HS-5 (cell line): ENCODE data around the gene TCF12.

Source experiments
- DNase-seq: peaks from one replicate; pipeline ENCODE4 v3.0.0-alpha.2; 2012; ENCODE audit warnings: low read depth

The TCF12 gene

GRCh38 chr15:57253082-57253481, 334.6 kb downstream of the TCF12 start:
- no peak for DNase-seq

GRCh38 chr15:57253500-57253899, 335.1 kb downstream of the TCF12 start:
- no peak for DNase-seq

GRCh38 chr15:57255751-57256341, 337.4 kb downstream of the TCF12 start:
- DNase-seq: no peak

GRCh38 chr15:57256939-57257338, 338.5 kb downstream of the TCF12 start:
- DNase-seq: no peak

DNA sequence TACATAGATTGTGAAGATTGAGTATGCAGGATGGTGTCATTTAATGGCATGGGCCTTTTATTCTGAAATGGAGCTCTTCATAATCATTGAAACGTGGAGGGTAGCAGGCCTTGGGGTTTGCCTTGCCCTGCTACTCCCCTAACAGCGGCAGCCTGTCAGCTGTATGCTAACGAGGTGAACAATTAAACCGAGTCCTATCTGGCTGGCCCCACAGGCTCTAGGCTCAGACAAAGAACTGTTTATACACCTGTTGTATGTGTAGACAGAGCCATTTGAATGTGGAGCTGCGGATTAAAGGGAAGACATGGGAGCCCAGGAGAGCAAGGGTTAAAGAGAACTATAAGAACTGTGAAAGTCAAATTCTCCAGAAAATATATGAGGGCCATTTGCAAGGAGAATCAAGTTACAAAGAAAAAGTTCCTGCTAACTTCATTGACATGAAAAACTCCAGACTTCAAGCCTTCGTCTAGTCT, 341.2 kb downstream of the TCF12 start:
- no peak for DNase-seq

DNA sequence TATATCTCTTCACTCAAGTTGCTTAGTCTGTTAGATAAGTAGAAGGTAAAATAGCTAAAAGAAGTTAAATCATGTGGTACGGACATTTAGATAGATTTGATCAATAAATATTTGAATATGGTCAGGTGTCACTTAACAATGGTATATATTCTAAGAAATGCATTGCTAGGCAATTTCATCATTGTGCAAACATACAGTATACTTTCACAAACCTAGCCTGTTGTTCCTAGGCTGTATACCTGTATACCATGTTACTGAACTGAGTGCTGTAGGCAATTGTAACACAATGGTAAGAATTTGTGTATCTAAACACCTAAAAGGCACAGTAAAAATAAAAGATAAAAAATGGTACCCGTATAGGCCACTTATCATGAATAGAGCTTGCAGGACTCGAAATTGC, 345.1 kb downstream of the TCF12 start:
- no peak for DNase-seq

- no peak for DNase-seq
Measured at GRCh38 chr15:57272771-57273357, 354.4 kb downstream of the TCF12 start.

GRCh38 chr15:57273402-57273801, 355.0 kb downstream of the TCF12 start:
- no peak for DNase-seq

- no peak for DNase-seq
Measured at GRCh38 chr15:57278439-57278838, 360.0 kb downstream of the TCF12 start.

DNA sequence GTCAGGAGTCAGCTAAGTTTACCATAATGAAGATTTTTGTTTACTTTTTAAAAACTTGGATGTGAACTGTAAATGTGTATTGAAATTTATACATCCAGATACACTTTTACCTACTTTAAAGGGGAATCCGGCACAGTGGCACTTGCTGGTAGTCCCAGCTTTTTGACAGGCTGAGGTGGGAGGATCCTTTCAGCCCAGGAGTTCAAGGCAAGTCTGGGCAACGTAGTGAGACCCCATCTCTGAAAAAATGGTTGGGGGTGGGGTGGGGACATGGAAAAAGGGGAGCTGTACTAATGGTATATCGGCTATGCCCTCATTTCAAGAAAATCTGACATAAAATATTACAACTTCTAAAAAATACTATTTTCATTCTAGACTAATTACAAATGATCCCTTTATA, 362.0 kb downstream of the TCF12 start:
- no peak for DNase-seq

- DNase-seq: no peak
Measured at GRCh38 chr15:57281321-57281720, 362.9 kb downstream of the TCF12 start.

- DNase-seq: no peak
Measured at GRCh38 chr15:57282686-57283085, 364.2 kb downstream of the TCF12 start.

GRCh38 chr15:57283774-57284503, 365.5 kb downstream of the TCF12 start:
- no peak for DNase-seq

DNA sequence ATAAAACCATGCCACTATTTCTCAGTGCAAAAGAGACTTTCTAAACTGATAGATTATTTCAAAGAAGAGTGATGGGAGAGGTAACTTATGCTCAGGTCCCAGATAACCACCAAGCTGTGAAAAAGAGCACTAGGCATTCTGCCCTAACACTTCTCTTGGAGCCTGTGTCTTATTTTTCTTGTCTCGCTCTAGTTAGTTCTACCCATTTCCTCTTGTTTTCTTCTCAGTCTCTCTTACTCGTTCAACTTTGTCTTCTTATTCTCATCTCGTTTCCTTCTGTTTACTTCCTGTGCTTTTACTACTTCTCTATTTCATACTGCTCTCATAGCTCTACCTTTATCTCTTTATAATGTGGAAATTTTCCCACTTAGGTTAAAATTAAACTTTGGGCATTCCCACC, 366.1 kb downstream of the TCF12 start:
- no peak for DNase-seq

DNA sequence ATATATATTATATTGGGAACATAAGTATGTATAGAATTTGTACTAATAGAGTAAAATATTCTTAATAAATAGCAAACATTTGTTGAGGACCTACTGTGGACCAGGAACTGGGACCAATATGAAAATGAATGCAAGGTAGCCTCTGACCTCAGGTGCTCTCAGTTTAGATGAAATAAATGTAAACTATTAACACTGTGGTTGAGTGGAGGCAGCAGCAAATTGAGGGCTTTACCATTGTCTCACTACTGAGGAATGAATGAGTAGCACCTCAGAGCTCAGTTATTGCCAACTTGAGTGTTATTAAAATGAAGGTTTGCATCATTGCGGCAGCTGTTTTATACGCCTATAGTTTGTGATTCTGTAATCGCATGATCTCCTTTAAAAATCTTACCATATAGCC, 366.9 kb downstream of the TCF12 start:
- DNase-seq: no peak

DNA sequence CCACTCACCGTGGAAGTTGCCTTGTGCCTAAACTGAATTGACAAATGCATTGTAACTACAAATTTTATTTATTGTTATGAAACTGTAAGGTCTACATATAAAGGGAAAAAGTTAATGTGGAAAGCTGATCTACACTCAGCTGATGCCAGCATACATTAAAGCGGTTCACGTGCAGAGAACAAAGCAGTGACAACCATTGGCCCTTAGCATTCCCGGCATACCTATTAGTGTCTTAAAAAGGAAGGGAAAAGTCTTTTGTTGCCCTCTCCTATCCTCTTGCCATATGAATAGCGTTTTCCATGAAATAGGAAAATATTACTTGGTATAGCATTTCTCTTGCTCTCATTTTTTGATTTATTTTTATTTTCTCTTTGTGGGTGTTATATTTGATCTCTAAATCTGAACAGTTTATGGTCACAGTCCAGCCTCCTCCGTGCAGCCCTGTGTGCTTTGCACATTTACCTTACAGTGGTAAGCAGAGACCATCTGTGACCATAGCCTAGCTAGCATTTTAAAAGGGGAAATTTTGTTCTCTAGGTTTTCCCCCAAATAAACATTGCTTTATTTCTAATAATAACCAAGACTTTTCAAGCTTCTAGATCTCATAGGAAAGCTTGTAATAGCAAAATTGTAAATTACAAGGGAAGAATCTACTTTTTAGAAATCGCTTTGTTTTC, 368.1 kb downstream of the TCF12 start:
- no peak for DNase-seq

- no peak for DNase-seq
Measured at GRCh38 chr15:57287123-57287521, 368.7 kb downstream of the TCF12 start.

DNA sequence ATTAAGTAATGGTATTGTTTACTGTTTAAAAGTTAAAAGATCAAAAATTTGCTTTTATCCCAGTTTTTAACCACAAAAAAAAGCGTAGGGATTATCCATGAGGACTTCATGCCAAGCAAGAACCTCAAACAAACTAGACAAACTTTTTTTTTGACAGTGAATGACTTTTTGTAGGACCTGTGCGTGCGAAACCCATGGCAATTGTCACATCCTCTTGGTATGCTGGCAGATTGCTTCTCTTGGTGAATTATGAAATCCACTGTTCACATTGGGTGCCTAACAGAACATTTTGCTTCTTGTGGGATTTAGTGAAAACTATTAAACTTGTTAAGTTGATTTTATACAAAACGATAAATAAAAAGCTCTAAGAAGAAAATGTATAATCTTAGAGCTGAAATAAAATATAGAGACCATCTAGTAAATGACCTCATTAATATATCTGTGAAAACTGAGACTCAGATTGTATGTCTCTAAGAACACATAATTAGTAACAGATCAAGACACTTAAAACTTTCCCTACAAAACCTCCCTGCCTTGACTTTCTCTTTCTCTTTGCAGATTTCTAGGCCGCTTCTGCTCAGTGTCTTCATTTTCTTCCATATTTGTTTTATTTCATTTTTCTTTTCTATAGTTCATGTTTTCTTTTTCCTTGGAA, 370.6 kb downstream of the TCF12 start:
- DNase-seq: no peak

GRCh38 chr15:57290187-57290586, 371.7 kb downstream of the TCF12 start:
- no peak for DNase-seq

DNA sequence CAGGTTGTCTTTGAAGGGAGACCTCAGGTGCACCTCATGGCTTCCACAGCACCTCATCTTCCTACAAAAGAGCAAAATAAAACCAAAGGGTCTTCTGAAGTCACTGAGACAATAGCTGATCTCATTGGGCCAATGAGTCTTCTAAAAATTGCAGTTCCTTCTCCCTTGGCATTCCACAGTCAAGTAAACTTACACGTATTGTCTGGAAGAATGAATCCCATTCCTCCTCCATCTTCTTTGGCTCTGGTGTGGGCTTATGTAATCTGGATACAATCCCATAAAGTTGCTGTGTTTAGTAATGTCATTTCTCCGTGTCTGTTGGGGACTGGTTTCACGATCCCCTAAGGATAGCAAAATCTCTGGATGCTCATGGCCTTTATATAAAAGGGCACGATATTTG, 372.4 kb downstream of the TCF12 start:
- DNase-seq: no peak

- no peak for DNase-seq
Measured at GRCh38 chr15:57296473-57297162, 378.2 kb downstream of the TCF12 start.

GRCh38 chr15:57297163-57297593, 378.7 kb downstream of the TCF12 start:
- DNase-seq: no peak
